ENCODE measurements around the gene SLC2A6.

The SLC2A6 gene

GRCh38 chr9:133457748-133458147 is 21.2 kb downstream of the SLC2A6 start:
- no peaks in the 10 kb centered on the region for H3K79me2 ChIP-seq (ENCODE audit: insufficient read depth, low read length)
- H3K9me2 ChIP-seq (ENCODE audit: low read depth, low read length), result no peaks in the 10 kb centered on the region
- no peaks in the 10 kb centered on the region for H3K36me3 ChIP-seq (ENCODE audit: insufficient read depth, low read length)
- H3F3A ChIP-seq (ENCODE audit: insufficient read depth, low read length), result no peaks in the 10 kb centered on the region
- H3K9ac ChIP-seq (ENCODE audit: low read length), result no peak overlapping the region
- no peak for TF ChIP-seq EZH2 (IDR thresholded peaks at IDR 0.05; ENCODE audit: borderline replicate concordance, low read length)
- no peak for TF ChIP-seq CTCF (IDR thresholded peaks at IDR 0.05; ENCODE audit: low read length)
- H3K9me3 ChIP-seq (ENCODE audit: low read length), result no peaks in the 10 kb centered on the region
- no peak overlapping the region for H2AFZ ChIP-seq (ENCODE audit: low read length)
- H3K4me2 ChIP-seq (ENCODE audit: low read length), result no peak overlapping the region
- H3K27me3 ChIP-seq (ENCODE audit: insufficient read depth, low read length), result peaks cover 7% of the 10 kb centered on the region; the same call in 1 of the 2 replicates
- H3K4me1 ChIP-seq (ENCODE audit: insufficient read depth, low read length, severe bottlenecking), result peaks cover 13% of the 10 kb centered on the region
- no peak overlapping the region for H3K4me3 ChIP-seq (ENCODE audit: low read depth, low read length, poor library complexity, severe bottlenecking)
- no peak overlapping the region for H3K27ac ChIP-seq (ENCODE audit: low read depth, low read length, poor library complexity, severe bottlenecking)
- no peaks in the 10 kb centered on the region for H4K20me1 ChIP-seq (ENCODE audit: insufficient read depth, low read length)

- Histone ChIP-seq H3K4me2 (ENCODE audit: low read length) (no peak overlapping the region), H3K27me3 (ENCODE audit: insufficient read depth, low read length) (peaks cover 7% of the 10 kb centered on the region; the same call in 1 of the 2 replicates), H3K9me2 (ENCODE audit: low read depth, low read length) (no peaks in the 10 kb centered on the region), H4K20me1 (ENCODE audit: insufficient read depth, low read length) (no peaks in the 10 kb centered on the region), H3F3A (ENCODE audit: insufficient read depth, low read length) (no peaks in the 10 kb centered on the region), H3K4me3 (ENCODE audit: low read depth, low read length, poor library complexity, severe bottlenecking) (no peak overlapping the region), H3K36me3 (ENCODE audit: insufficient read depth, low read length) (no peaks in the 10 kb centered on the region), H3K9ac (ENCODE audit: low read length) (no peak overlapping the region), H2AFZ (ENCODE audit: low read length) (no peak overlapping the region), H3K79me2 (ENCODE audit: insufficient read depth, low read length) (no peaks in the 10 kb centered on the region), H3K4me1 (ENCODE audit: insufficient read depth, low read length, severe bottlenecking) (peaks cover 13% of the 10 kb centered on the region), H3K27ac (ENCODE audit: low read depth, low read length, poor library complexity, severe bottlenecking) (no peak overlapping the region), H3K9me3 (ENCODE audit: low read length) (no peaks in the 10 kb centered on the region)
- TF ChIP-seq EZH2 (IDR thresholded peaks at IDR 0.05; ENCODE audit: borderline replicate concordance, low read length) (no peak), CTCF (IDR thresholded peaks at IDR 0.05; ENCODE audit: low read length) (no peak)
Observed at GRCh38 chr9:133457233-133457632, 21.7 kb downstream of the SLC2A6 start.

GRCh38 chr9:133456409-133456808 is 22.5 kb downstream of the SLC2A6 start:
- H3K4me1 ChIP-seq (ENCODE audit: insufficient read depth, low read length, severe bottlenecking), result peaks cover 13% of the 10 kb centered on the region
- TF ChIP-seq EZH2 (IDR thresholded peaks at IDR 0.05; ENCODE audit: borderline replicate concordance, low read length), result no peak
- TF ChIP-seq CTCF (IDR thresholded peaks at IDR 0.05; ENCODE audit: low read length), result peak; percentile 25; the same call in 1 of the 2 replicates
- H3K36me3 ChIP-seq (ENCODE audit: insufficient read depth, low read length), result no peaks in the 10 kb centered on the region
- no peak overlapping the region for H3K27ac ChIP-seq (ENCODE audit: low read depth, low read length, poor library complexity, severe bottlenecking)
- H2AFZ ChIP-seq (ENCODE audit: low read length), result no peak overlapping the region
- no peaks in the 10 kb centered on the region for H4K20me1 ChIP-seq (ENCODE audit: insufficient read depth, low read length)
- no peaks in the 10 kb centered on the region for H3K9me3 ChIP-seq (ENCODE audit: low read length)
- no peaks in the 10 kb centered on the region for H3K79me2 ChIP-seq (ENCODE audit: insufficient read depth, low read length)
- H3K9me2 ChIP-seq (ENCODE audit: low read depth, low read length), result no peaks in the 10 kb centered on the region
- H3K4me2 ChIP-seq (ENCODE audit: low read length), result no peak overlapping the region
- no peak overlapping the region for H3K9ac ChIP-seq (ENCODE audit: low read length)
- no peak overlapping the region for H3K4me3 ChIP-seq (ENCODE audit: low read depth, low read length, poor library complexity, severe bottlenecking)
- H3K27me3 ChIP-seq (ENCODE audit: insufficient read depth, low read length), result peaks cover 7% of the 10 kb centered on the region; the same call in 1 of the 2 replicates
- no peaks in the 10 kb centered on the region for H3F3A ChIP-seq (ENCODE audit: insufficient read depth, low read length)

All from OCI-LY1 (cell line).